ENCODE data around the gene LARP6.
A peak's percentile ranks its signal among the peaks of the same experiment; 100 is the strongest.
"Not testable (repeated sequence)": the region's sequence is repeated elsewhere in the genome, so short reads cannot be mapped to it uniquely, and the experiment has no call there.

Gene LARP6

GRCh38 chr15:70879401-70879800 lies 25.4 kb upstream of the LARP6 start:
- Histone ChIP-seq H3K4me1 (ENCODE audit: control extremely low read depth in 1 of 4, control insufficient read depth in 4 of 4, insufficient read depth in 4 of 4, low read length in 3 of 4) (peaks cover 0 to 4% (median 1%) of the 10 kb centered on the region in 4 experiments), H3K9me3 (ENCODE audit: control extremely low read depth in 1 of 5, control insufficient read depth in 4 of 5, insufficient read depth in 2 of 5, low read depth in 1 of 5, low read length in 4 of 5) (no peaks in the 10 kb centered on the region), H3K4me3 (ENCODE audit: control insufficient read depth in 1 of 7, extremely low read depth in 1 of 7, insufficient read depth in 4 of 7, low read depth in 2 of 7, low read length in 6 of 7) (no peak overlapping the region), H3K27me3 (replicated peaks in 2 of 5; ENCODE audit: control insufficient read depth in 4 of 5, insufficient read depth in 5 of 5, low read length in 4 of 5) (peaks cover 2 to 10% (median 7%) of the 10 kb centered on the region in 5 experiments), H3K27ac (ENCODE audit: insufficient read depth in 1 of 2, low read depth in 1 of 2, low read length in 2 of 2, poor library complexity in 1 of 2, severe bottlenecking in 2 of 2) (no peak overlapping the region), H3K36me3 (ENCODE audit: control insufficient read depth in 4 of 4, insufficient read depth in 4 of 4, low read length in 3 of 4) (no peaks in the 10 kb centered on the region)
- CTCF ChIA-PET: no interaction called here
- WGBS (ENCODE audit: insufficient coverage): no CpG with 5 or more reads among the region's 2 CpGs
- POLR2A ChIA-PET: no interaction called here
- DNase-seq: no peak

- DNase-seq: no peak
- CTCF ChIA-PET: no interaction called here
Observed at GRCh38 chr15:70876683-70877082, 22.7 kb upstream of the LARP6 start.

GRCh38 chr15:70876011-70876410 lies 22.1 kb upstream of the LARP6 start:
- Histone ChIP-seq H3K4me1 (ENCODE audit: control extremely low read depth in 1 of 4, control insufficient read depth in 4 of 4, insufficient read depth in 4 of 4, low read length in 3 of 4) (no peaks in the 10 kb centered on the region), H3K27me3 (replicated peaks in 2 of 5; ENCODE audit: control insufficient read depth in 4 of 5, insufficient read depth in 5 of 5, low read length in 4 of 5) (peaks cover 2 to 23% (median 15%) of the 10 kb centered on the region in 5 experiments), H3K36me3 (ENCODE audit: control insufficient read depth in 4 of 4, insufficient read depth in 4 of 4, low read length in 3 of 4) (no peaks in the 10 kb centered on the region), H3K9me3 (ENCODE audit: control extremely low read depth in 1 of 5, control insufficient read depth in 4 of 5, insufficient read depth in 2 of 5, low read depth in 1 of 5, low read length in 4 of 5) (peaks cover 0 to 2% (median 0%) of the 10 kb centered on the region in 5 experiments), H3K4me3 (ENCODE audit: control insufficient read depth in 1 of 7, extremely low read depth in 1 of 7, insufficient read depth in 4 of 7, low read depth in 2 of 7, low read length in 6 of 7) (no peak overlapping the region), H3K27ac (ENCODE audit: insufficient read depth in 1 of 2, low read depth in 1 of 2, low read length in 2 of 2, poor library complexity in 1 of 2, severe bottlenecking in 2 of 2) (no peak overlapping the region)
- POLR2A ChIA-PET: no interaction called here
- WGBS (ENCODE audit: insufficient coverage): 93% methylated on average over 3 of the region's 3 CpGs
- CTCF ChIA-PET: no interaction called here
- DNase-seq: no peak

More at GRCh38 chr15:70876683-70877082, 22.7 kb upstream of the LARP6 start:
- H3K36me3 ChIP-seq (ENCODE audit: control insufficient read depth in 4 of 4, insufficient read depth in 4 of 4, low read length in 3 of 4): no peaks in the 10 kb centered on the region
- no peak overlapping the region for H3K4me3 ChIP-seq (ENCODE audit: control insufficient read depth in 1 of 7, extremely low read depth in 1 of 7, insufficient read depth in 4 of 7, low read depth in 2 of 7, low read length in 6 of 7)
- no peak overlapping the region for H3K27ac ChIP-seq (ENCODE audit: insufficient read depth in 1 of 2, low read depth in 1 of 2, low read length in 2 of 2, poor library complexity in 1 of 2, severe bottlenecking in 2 of 2)
- H3K9me3 ChIP-seq (ENCODE audit: control extremely low read depth in 1 of 5, control insufficient read depth in 4 of 5, insufficient read depth in 2 of 5, low read depth in 1 of 5, low read length in 4 of 5): peaks cover 0 to 2% (median 0%) of the 10 kb centered on the region in 5 experiments
- 64% methylated on average over 2 of the region's 2 CpGs for WGBS (ENCODE audit: insufficient coverage)
- H3K27me3 ChIP-seq (replicated peaks in 2 of 5; ENCODE audit: control insufficient read depth in 4 of 5, insufficient read depth in 5 of 5, low read length in 4 of 5): peaks cover 2 to 23% (median 15%) of the 10 kb centered on the region in 5 experiments
- POLR2A ChIA-PET: no interaction called here
- H3K4me1 ChIP-seq (ENCODE audit: control extremely low read depth in 1 of 4, control insufficient read depth in 4 of 4, insufficient read depth in 4 of 4, low read length in 3 of 4): no peaks in the 10 kb centered on the region

GRCh38 chr15:70875001-70875782 lies 21.2 kb upstream of the LARP6 start:
- 76% methylated on average over 4 of the region's 7 CpGs for WGBS (ENCODE audit: insufficient coverage)
- Histone ChIP-seq H3K9me3 (ENCODE audit: control extremely low read depth in 1 of 5, control insufficient read depth in 4 of 5, insufficient read depth in 2 of 5, low read depth in 1 of 5, low read length in 4 of 5) (peaks cover 0 to 2% (median 0%) of the 10 kb centered on the region in 5 experiments), H3K36me3 (ENCODE audit: control insufficient read depth in 4 of 4, insufficient read depth in 4 of 4, low read length in 3 of 4) (no peaks in the 10 kb centered on the region), H3K4me3 (ENCODE audit: control insufficient read depth in 1 of 7, extremely low read depth in 1 of 7, insufficient read depth in 4 of 7, low read depth in 2 of 7, low read length in 6 of 7) (no peak overlapping the region), H3K27ac (ENCODE audit: insufficient read depth in 1 of 2, low read depth in 1 of 2, low read length in 2 of 2, poor library complexity in 1 of 2, severe bottlenecking in 2 of 2) (no peak overlapping the region), H3K27me3 (replicated peaks in 2 of 5; ENCODE audit: control insufficient read depth in 4 of 5, insufficient read depth in 5 of 5, low read length in 4 of 5) (peaks cover 2 to 23% (median 15%) of the 10 kb centered on the region in 5 experiments), H3K4me1 (ENCODE audit: control extremely low read depth in 1 of 4, control insufficient read depth in 4 of 4, insufficient read depth in 4 of 4, low read length in 3 of 4) (no peaks in the 10 kb centered on the region)
- CTCF ChIA-PET: interaction anchor here (0.9 to 2.7 kb wide), 6 partner anchors 9 to 146 kb away, joined by 3 to 10 read pairs (median 6); partner anchors contain the start of gene LRRC49
- no peak for DNase-seq
- POLR2A ChIA-PET: no interaction called here

GRCh38 chr15:70873232-70874054 lies 19.5 kb upstream of the LARP6 start:
- ChIA-PET CTCF (interaction anchor here (0.7 to 2.7 kb wide), 4 partner anchors 13 to 55 kb away, joined by 3 to 10 read pairs (median 5); no protein-coding TSS in a partner anchor), POLR2A (no interaction called here)
- Histone ChIP-seq H3K4me3 (ENCODE audit: control insufficient read depth in 1 of 7, extremely low read depth in 1 of 7, insufficient read depth in 4 of 7, low read depth in 2 of 7, low read length in 6 of 7) (no peak overlapping the region), H3K27me3 (replicated peaks in 2 of 5; ENCODE audit: control insufficient read depth in 4 of 5, insufficient read depth in 5 of 5, low read length in 4 of 5) (peaks cover 2 to 23% (median 17%) of the 10 kb centered on the region in 5 experiments), H3K9me3 (ENCODE audit: control extremely low read depth in 1 of 5, control insufficient read depth in 4 of 5, insufficient read depth in 2 of 5, low read depth in 1 of 5, low read length in 4 of 5) (peaks cover 0 to 2% (median 0%) of the 10 kb centered on the region in 5 experiments), H3K4me1 (ENCODE audit: control extremely low read depth in 1 of 4, control insufficient read depth in 4 of 4, insufficient read depth in 4 of 4, low read length in 3 of 4) (no peaks in the 10 kb centered on the region), H3K36me3 (ENCODE audit: control insufficient read depth in 4 of 4, insufficient read depth in 4 of 4, low read length in 3 of 4) (no peaks in the 10 kb centered on the region), H3K27ac (ENCODE audit: insufficient read depth in 1 of 2, low read depth in 1 of 2, low read length in 2 of 2, poor library complexity in 1 of 2, severe bottlenecking in 2 of 2) (no peak overlapping the region)
- no peak for DNase-seq
- WGBS (ENCODE audit: insufficient coverage): 100% methylated on average over 1 of the region's 2 CpGs

GRCh38 chr15:70871490-70871889 lies 17.5 kb upstream of the LARP6 start:
- H3K27ac ChIP-seq (ENCODE audit: insufficient read depth in 1 of 2, low read depth in 1 of 2, low read length in 2 of 2, poor library complexity in 1 of 2, severe bottlenecking in 2 of 2); H3K36me3 ChIP-seq (ENCODE audit: control insufficient read depth in 4 of 4, insufficient read depth in 4 of 4, low read length in 3 of 4); DNase-seq; H3K4me3 ChIP-seq (ENCODE audit: control insufficient read depth in 1 of 7, extremely low read depth in 1 of 7, insufficient read depth in 4 of 7, low read depth in 2 of 7, low read length in 6 of 7); CTCF ChIA-PET; POLR2A ChIA-PET; H3K9me3 ChIP-seq (ENCODE audit: control extremely low read depth in 1 of 5, control insufficient read depth in 4 of 5, insufficient read depth in 2 of 5, low read depth in 1 of 5, low read length in 4 of 5); H3K4me1 ChIP-seq (ENCODE audit: control extremely low read depth in 1 of 4, control insufficient read depth in 4 of 4, insufficient read depth in 4 of 4, low read length in 3 of 4): not testable (repeated sequence)
- WGBS (ENCODE audit: insufficient coverage): 100% methylated on average over 14 of the region's 34 CpGs
- H3K27me3 ChIP-seq (replicated peaks in 2 of 5; ENCODE audit: control insufficient read depth in 4 of 5, insufficient read depth in 5 of 5, low read length in 4 of 5): peaks cover 2 to 22% (median 15%) of the 10 kb centered on the region in 5 experiments

GRCh38 chr15:70870051-70870450 lies 16.1 kb upstream of the LARP6 start:
- peaks cover 0 to 2% (median 0%) of the 10 kb centered on the region in 5 experiments for H3K9me3 ChIP-seq (ENCODE audit: control extremely low read depth in 1 of 5, control insufficient read depth in 4 of 5, insufficient read depth in 2 of 5, low read depth in 1 of 5, low read length in 4 of 5)
- H3K4me1 ChIP-seq (ENCODE audit: control extremely low read depth in 1 of 4, control insufficient read depth in 4 of 4, insufficient read depth in 4 of 4, low read length in 3 of 4): no peaks in the 10 kb centered on the region
- no peaks in the 10 kb centered on the region for H3K36me3 ChIP-seq (ENCODE audit: control insufficient read depth in 4 of 4, insufficient read depth in 4 of 4, low read length in 3 of 4)
- POLR2A ChIA-PET: no interaction called here
- H3K27ac ChIP-seq (ENCODE audit: insufficient read depth in 1 of 2, low read depth in 1 of 2, low read length in 2 of 2, poor library complexity in 1 of 2, severe bottlenecking in 2 of 2): no peak overlapping the region
- no peak overlapping the region for H3K4me3 ChIP-seq (ENCODE audit: control insufficient read depth in 1 of 7, extremely low read depth in 1 of 7, insufficient read depth in 4 of 7, low read depth in 2 of 7, low read length in 6 of 7)
- peaks cover 0 to 17% (median 13%) of the 10 kb centered on the region in 5 experiments for H3K27me3 ChIP-seq (replicated peaks in 2 of 5; ENCODE audit: control insufficient read depth in 4 of 5, insufficient read depth in 5 of 5, low read length in 4 of 5)
- CTCF ChIA-PET: interaction anchor here (0.6 to 1.4 kb wide), 3 partner anchors 10 to 17 kb away, joined by 3 to 5 read pairs (median 3); no protein-coding TSS in a partner anchor
- peak in 2 of 3 donors; percentile 17 to 26 for DNase-seq
